H1 (cell line): Measurements from ENCODE around the gene HMCN2.

Source experiments
- CTCF ChIP-seq, 3 experiments: IDR thresholded peaks; 1 replicate in 2 of 3; 2 replicates in 1 of 3; pipeline versions ENCODE4 v1.5.1 to v1.6.1; 2011; ENCODE audit warnings: low read length in 3 of 3, mild to moderate bottlenecking in 3 of 3, inconsistent platforms in 2 of 3, low read depth in 1 of 3, moderate library complexity in 1 of 3; ENCODE audit not compliant: insufficient read depth in 1 of 3; ENCODE audit errors: control extremely low read depth in 1 of 3
- EGR1 ChIP-seq: IDR thresholded peaks from 2 replicates; pipeline ENCODE4 v1.6.1; 2011; ENCODE audit warnings: low read depth, low read length, borderline replicate concordance
- EZH2 ChIP-seq: fragments of 200-600 bp; sonication (generic); IDR thresholded peaks from 2 replicates; pipeline ENCODE4 v1.7.1; 2012; ENCODE audit warnings: low read depth, mild to moderate bottlenecking, moderate library complexity, low read length, inconsistent platforms; ENCODE audit not compliant: severe bottlenecking
- KDM1A ChIP-seq: fragments of 200-600, 300-600 bp; sonication (generic); IDR thresholded peaks from 2 replicates; pipeline ENCODE4 v1.7.1; 2016; ENCODE audit warnings: mild to moderate bottlenecking, low read length, borderline replicate concordance
- MAFK ChIP-seq: IDR thresholded peaks from 2 replicates; pipeline ENCODE4 v1.6.1; 2012; ENCODE audit warnings: low read depth, mild to moderate bottlenecking, improper control_type of control experiment, low read length
- MAX ChIP-seq: IDR thresholded peaks from 2 replicates; pipeline ENCODE4 v1.6.1; 2012; ENCODE audit warnings: inconsistent platforms
- POLR2A ChIP-seq, 2 experiments: IDR thresholded peaks; 1 replicate in 1 of 2; 2 replicates in 1 of 2; pipeline ENCODE4 v1.6.1; 2011; ENCODE audit warnings: low read depth in 2 of 2, low read length in 2 of 2, mild to moderate bottlenecking in 2 of 2; ENCODE audit errors: control extremely low read depth in 1 of 2
- POLR2AphosphoS5 ChIP-seq: IDR thresholded peaks from 2 replicates; pipeline ENCODE4 v1.6.1; 2011; ENCODE audit warnings: low read depth, low read length
- RNF2 ChIP-seq: fragments of 200-900, 300-1000 bp; sonication (generic); IDR thresholded peaks from 2 replicates; pipeline ENCODE4 v1.7.1; 2016; ENCODE audit warnings: borderline replicate concordance, low read depth, mild to moderate bottlenecking, antibody characterized with exemption, low read length; ENCODE audit not compliant: poor library complexity, severe bottlenecking; ENCODE audit errors: missing control alignments
- RXRA ChIP-seq: IDR thresholded peaks from 2 replicates; pipeline ENCODE4 v1.6.1; 2011; ENCODE audit warnings: low read depth, mild to moderate bottlenecking, low read length, moderate library complexity; ENCODE audit not compliant: insufficient read depth
- SRF ChIP-seq: IDR thresholded peaks from 2 replicates; pipeline ENCODE4 v1.6.1; 2011; ENCODE audit warnings: mild to moderate bottlenecking, low read depth, low read length, moderate library complexity
- SUZ12 ChIP-seq: fragments of 200-600 bp; sonication (generic); IDR thresholded peaks from 2 replicates; pipeline ENCODE4 v1.6.1; 2012; ENCODE audit warnings: mild to moderate bottlenecking, inconsistent platforms, low read length, moderate library complexity, mixed read lengths

- no peak for TF ChIP-seq EGR1
- no peak for TF ChIP-seq SRF
- TF ChIP-seq RNF2, result no peak
- no peak for TF ChIP-seq RXRA
- TF ChIP-seq CTCF (IDR thresholded peaks at IDR 0.05; ENCODE audit: control extremely low read depth in 1 of 3, insufficient read depth in 1 of 3, low read depth in 1 of 3, low read length in 3 of 3), result no peak
- no peak for TF ChIP-seq POLR2AphosphoS5
- TF ChIP-seq MAFK, result no peak
- TF ChIP-seq POLR2A (IDR thresholded peaks at IDR 0.05; ENCODE audit: control extremely low read depth in 1 of 2, low read depth in 2 of 2, low read length in 2 of 2), result no peak
- TF ChIP-seq EZH2, result no peak
- no peak for TF ChIP-seq KDM1A
- no peak for TF ChIP-seq MAX
- no peak for TF ChIP-seq SUZ12
Measured at GRCh38 chr9:130330202-130330862, 64.8 kb downstream of the HMCN2 start.
